ENCODE measurements around the gene RTL10. TPM values are rescaled to one million over a fixed set of nuclear protein-coding genes. Genes with fewer than 3 reads are reported as not detected.
A peak's percentile ranks its signal among the peaks of the same experiment; 100 is the strongest.

Gene RTL10
- total and polyA plus RNA-seq, 2 experiments from 2014 or later: 13.0 to 15.9 TPM

DNA sequence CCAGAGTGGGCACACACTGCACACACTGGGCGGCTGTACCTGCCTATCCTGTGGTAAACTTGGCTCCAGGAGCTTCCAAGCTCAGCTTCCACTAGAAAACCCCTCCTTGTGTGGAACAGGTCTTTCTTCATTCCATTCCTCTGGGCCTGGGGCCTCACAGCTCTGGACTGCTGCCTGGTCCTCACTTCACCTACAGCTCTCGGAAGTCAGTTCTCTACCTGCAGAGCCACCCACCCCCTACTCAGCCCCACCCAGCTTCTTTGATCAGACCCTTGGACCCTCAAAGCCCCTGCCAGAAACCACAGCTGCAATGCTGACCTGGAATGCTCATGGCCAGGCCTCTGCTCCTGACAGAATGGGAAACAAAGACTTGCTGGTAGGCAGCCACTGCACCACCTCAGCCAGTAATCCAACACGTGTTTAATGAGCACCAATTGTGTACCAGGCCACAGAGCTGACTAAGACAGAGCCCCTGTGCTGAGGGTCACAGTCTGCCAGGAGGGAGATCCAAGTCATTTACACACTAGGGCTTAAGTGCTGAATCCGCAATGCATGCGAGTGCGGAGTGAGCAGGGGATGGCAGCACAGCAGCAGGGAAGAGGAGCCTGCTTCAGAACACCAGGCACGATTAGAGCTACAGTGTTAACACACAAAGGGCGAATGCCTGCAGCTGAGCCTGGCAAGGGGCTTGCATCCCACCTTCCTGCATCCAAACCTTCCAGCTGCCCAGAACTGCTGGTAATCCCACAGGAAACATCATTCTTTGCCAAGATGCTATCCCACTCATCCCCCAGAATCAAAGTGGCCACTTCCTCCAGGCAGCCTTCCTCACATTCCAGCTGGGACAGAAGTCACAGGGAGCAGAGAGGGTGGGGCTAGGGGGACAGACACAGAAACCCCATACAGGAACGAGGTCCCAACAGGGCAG lies 4.6 kb downstream of the RTL10 start:
- Histone ChIP-seq H3K79me2 (peaks cover 60% of the 10 kb centered on the region), H3K27me3 (no peaks in the 10 kb centered on the region), H3K27ac (peak overlapping the region; percentile 83), H3K9me3 (ENCODE audit: low read depth) (no peaks in the 10 kb centered on the region), H3K9me2 (replicated peaks; ENCODE audit: insufficient read depth) (no peaks in the 10 kb centered on the region), H3K4me2 (peak overlapping the region; percentile 48), H2AFZ (no peak overlapping the region), H3K4me1 (ENCODE audit: insufficient read depth) (peaks cover 40% of the 10 kb centered on the region), H4K20me1 (ENCODE audit: insufficient read depth, poor library complexity, severe bottlenecking) (peaks cover 10% of the 10 kb centered on the region), H3K4me3 (no peak overlapping the region), H3K36me3 (replicated peaks; ENCODE audit: insufficient read depth, low read depth) (no peaks in the 10 kb centered on the region)
- TF ChIP-seq, protein P1, sequence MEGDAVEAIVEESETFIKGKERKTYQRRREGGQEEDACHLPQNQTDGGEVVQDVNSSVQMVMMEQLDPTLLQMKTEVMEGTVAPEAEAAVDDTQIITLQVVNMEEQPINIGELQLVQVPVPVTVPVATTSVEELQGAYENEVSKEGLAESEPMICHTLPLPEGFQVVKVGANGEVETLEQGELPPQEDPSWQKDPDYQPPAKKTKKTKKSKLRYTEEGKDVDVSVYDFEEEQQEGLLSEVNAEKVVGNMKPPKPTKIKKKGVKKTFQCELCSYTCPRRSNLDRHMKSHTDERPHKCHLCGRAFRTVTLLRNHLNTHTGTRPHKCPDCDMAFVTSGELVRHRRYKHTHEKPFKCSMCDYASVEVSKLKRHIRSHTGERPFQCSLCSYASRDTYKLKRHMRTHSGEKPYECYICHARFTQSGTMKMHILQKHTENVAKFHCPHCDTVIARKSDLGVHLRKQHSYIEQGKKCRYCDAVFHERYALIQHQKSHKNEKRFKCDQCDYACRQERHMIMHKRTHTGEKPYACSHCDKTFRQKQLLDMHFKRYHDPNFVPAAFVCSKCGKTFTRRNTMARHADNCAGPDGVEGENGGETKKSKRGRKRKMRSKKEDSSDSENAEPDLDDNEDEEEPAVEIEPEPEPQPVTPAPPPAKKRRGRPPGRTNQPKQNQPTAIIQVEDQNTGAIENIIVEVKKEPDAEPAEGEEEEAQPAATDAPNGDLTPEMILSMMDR (IDR thresholded peaks at IDR 0.05; ENCODE audit: poor library complexity): no peak
- no peak for TF ChIP-seq EZH2 (IDR thresholded peaks at IDR 0.05; ENCODE audit: borderline replicate concordance)
- TF ChIP-seq EZH2phosphoT487 (IDR thresholded peaks at IDR 0.05; ENCODE audit: low read depth, severe bottlenecking, unreplicated experiment): no peak
- DNase-seq (ENCODE audit: low spot score): peak; percentile 69
- WGBS (ENCODE audit: low lambda C conversion rate, missing lambda C conversion rate): 58% methylated on average over 9 of the region's 9 CpGs

DNA sequence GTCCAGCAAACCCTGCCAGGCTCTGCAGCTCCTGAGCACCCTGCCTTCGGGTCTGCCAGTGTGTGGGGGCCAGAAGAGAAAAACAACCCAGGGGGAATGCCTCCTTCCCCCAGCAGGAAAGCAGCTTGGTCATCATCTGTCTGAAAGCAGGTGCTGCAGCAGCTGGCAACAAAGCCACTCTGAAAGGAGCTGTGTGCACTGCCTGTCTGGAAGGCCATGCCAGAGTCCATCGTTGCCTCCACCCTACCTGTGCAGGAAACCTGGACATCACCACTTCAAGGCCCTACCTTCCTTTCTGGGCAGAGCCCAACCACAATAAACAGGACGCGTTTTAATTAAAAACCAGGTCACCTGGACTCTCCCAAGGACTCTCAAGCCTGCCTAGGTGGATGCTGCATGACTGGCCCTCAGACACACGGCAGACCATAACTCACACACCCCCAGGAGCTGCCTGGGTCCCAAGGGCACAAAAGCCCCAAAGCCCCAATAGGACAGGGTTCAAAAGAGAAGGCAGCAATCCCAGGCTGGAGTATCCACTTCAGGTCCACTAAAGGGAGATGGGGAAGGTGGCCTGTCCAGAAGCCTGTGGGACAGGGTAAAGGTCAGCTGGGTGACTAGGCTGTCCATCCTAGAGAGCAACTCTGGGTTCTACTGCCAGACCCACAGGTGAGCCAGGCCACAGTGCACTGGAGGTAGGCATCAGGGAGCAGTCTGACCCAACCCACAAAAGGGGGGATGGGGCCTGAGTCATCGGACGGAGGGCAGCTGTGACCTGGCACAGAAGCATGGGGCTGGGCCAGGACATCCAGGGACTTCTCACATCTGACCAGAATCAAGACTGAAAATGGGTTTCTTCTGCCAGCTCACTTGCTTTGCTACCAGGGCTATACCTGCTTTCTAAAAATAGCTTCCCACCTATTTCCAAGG lies 6.1 kb downstream of the RTL10 start:
- Histone ChIP-seq H3K4me2 (peak overlapping the region; percentile 7), H3K27ac (peak overlapping the region; percentile 83), H3K36me3 (replicated peaks; ENCODE audit: insufficient read depth, low read depth) (no peaks in the 10 kb centered on the region), H4K20me1 (ENCODE audit: insufficient read depth, poor library complexity, severe bottlenecking) (peaks cover 10% of the 10 kb centered on the region), H3K9me3 (ENCODE audit: low read depth) (no peaks in the 10 kb centered on the region), H3K4me1 (ENCODE audit: insufficient read depth) (peaks cover 39% of the 10 kb centered on the region), H3K79me2 (peaks cover 52% of the 10 kb centered on the region), H3K4me3 (no peak overlapping the region), H3K27me3 (no peaks in the 10 kb centered on the region), H3K9me2 (replicated peaks; ENCODE audit: insufficient read depth) (no peaks in the 10 kb centered on the region), H2AFZ (no peak overlapping the region)
- TF ChIP-seq, protein P1 (IDR thresholded peaks at IDR 0.05; ENCODE audit: poor library complexity): no peak
- TF ChIP-seq EZH2 (IDR thresholded peaks at IDR 0.05; ENCODE audit: borderline replicate concordance): no peak
- no peak for TF ChIP-seq EZH2phosphoT487 (IDR thresholded peaks at IDR 0.05; ENCODE audit: low read depth, severe bottlenecking, unreplicated experiment)
- peak; percentile 64 for DNase-seq (ENCODE audit: low spot score)
- 68% methylated on average over 7 of the region's 7 CpGs for WGBS (ENCODE audit: low lambda C conversion rate, missing lambda C conversion rate)

DNA sequence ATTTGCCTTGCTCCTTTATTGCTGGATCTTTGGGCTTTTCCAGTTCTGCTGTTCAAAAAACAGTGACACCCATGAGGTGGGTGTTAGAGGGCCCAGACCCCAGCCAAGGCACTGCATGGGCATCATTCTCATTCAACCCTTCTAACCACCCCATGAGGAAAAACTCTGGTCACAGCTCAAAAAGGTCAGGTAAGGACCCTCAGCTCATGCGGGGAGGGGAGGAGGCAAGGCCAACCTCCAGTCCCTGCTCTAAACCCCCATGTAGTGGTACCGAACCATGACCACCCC lies 7.4 kb downstream of the RTL10 start:
- no peak overlapping the region for H3K4me3 ChIP-seq
- DNase-seq (ENCODE audit: low spot score): no peak
- TF ChIP-seq, protein P1 (IDR thresholded peaks at IDR 0.05; ENCODE audit: poor library complexity): no peak
- no peak for TF ChIP-seq EZH2 (IDR thresholded peaks at IDR 0.05; ENCODE audit: borderline replicate concordance)
- no peak for TF ChIP-seq EZH2phosphoT487 (IDR thresholded peaks at IDR 0.05; ENCODE audit: low read depth, severe bottlenecking, unreplicated experiment)
- H3K27me3 ChIP-seq: no peaks in the 10 kb centered on the region
- H4K20me1 ChIP-seq (ENCODE audit: insufficient read depth, poor library complexity, severe bottlenecking): peaks cover under 1% of the 10 kb centered on the region
- H3K36me3 ChIP-seq (replicated peaks; ENCODE audit: insufficient read depth, low read depth): no peaks in the 10 kb centered on the region
- H2AFZ ChIP-seq: no peak overlapping the region
- no peak overlapping the region for H3K27ac ChIP-seq
- H3K4me1 ChIP-seq (ENCODE audit: insufficient read depth): peaks cover 28% of the 10 kb centered on the region
- H3K9me3 ChIP-seq (ENCODE audit: low read depth): no peaks in the 10 kb centered on the region
- H3K9me2 ChIP-seq (replicated peaks; ENCODE audit: insufficient read depth): no peaks in the 10 kb centered on the region
- peaks cover 39% of the 10 kb centered on the region for H3K79me2 ChIP-seq
- 100% methylated on average over 2 of the region's 2 CpGs for WGBS (ENCODE audit: low lambda C conversion rate, missing lambda C conversion rate)
- H3K4me2 ChIP-seq: no peak overlapping the region
